Measurements from ENCODE around the gene RARG.

The RARG gene

DNA sequence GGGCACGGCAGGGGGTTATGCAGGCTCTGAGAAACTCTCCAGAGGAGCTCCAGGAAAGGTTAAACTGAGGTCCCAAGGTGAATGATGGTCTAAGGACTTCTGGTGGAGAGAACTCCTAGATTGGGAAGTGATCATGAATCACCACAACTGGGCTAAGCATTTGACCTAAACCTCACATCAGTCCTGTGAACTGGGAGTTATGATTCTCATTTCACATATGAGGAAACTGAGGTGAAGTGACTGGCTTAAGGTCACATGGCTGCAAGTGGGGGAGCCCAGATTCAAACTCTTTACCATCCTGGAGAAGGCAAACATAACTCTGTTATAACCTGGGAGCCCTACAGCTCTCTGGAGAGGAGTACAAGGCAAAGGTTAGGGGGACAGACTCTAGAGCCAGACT lies 4.2 kb downstream of the RARG start:
- no peak overlapping the region for H3K4me3 ChIP-seq (ENCODE audit: low read depth, low read length)
- TF ChIP-seq, protein P1, sequence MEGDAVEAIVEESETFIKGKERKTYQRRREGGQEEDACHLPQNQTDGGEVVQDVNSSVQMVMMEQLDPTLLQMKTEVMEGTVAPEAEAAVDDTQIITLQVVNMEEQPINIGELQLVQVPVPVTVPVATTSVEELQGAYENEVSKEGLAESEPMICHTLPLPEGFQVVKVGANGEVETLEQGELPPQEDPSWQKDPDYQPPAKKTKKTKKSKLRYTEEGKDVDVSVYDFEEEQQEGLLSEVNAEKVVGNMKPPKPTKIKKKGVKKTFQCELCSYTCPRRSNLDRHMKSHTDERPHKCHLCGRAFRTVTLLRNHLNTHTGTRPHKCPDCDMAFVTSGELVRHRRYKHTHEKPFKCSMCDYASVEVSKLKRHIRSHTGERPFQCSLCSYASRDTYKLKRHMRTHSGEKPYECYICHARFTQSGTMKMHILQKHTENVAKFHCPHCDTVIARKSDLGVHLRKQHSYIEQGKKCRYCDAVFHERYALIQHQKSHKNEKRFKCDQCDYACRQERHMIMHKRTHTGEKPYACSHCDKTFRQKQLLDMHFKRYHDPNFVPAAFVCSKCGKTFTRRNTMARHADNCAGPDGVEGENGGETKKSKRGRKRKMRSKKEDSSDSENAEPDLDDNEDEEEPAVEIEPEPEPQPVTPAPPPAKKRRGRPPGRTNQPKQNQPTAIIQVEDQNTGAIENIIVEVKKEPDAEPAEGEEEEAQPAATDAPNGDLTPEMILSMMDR (IDR thresholded peaks at IDR 0.05; ENCODE audit: insufficient read depth, low read depth, low read length, missing control alignments), result no peak
- DNase-seq (ENCODE audit: low read depth), result no peak

DNA sequence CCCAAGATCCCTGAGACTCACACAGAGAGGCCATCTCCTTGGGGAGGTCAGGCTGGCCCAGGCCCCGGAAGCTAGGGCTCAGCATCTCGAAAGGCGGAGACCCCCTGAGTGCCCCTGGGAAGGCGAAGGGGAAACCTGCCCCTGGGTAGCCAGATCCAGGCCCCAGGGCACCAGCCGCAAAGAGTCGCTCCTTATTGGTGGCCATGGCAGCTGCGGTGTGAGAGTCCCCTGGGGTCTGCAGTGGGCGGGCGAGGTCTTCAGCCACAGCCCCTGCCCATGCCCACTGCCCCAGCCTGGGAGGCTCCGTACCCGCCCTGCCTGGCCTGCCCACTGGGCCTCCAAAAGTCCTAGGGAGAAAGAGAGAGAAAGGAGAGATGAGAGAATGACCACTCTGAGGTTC lies 4.7 kb downstream of the RARG start:
- no peak for DNase-seq (ENCODE audit: low read depth)
- no peak overlapping the region for H3K4me3 ChIP-seq (ENCODE audit: low read depth, low read length)
- TF ChIP-seq, protein P1 (IDR thresholded peaks at IDR 0.05; ENCODE audit: insufficient read depth, low read depth, low read length, missing control alignments), result no peak

DNA sequence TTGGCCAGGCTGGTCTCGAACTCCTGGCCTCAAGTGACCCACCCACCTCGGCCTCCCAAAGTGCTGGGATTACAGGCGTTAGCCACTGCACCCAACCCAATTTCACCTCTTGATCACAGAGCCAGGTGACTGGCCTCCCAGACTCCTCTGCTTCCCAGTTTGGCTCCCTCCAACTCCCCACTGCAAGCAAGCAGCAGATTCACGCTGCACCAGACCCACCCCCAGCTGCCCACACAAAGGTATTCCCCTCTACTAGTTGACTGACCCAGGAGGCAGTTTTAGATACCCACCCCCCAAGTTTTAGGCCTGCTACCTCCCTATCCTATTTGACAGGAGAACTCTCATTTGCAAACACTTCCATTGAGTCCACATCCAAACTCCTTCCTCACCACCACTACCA lies 5.2 kb downstream of the RARG start:
- no peak for DNase-seq (ENCODE audit: low read depth)

DNA sequence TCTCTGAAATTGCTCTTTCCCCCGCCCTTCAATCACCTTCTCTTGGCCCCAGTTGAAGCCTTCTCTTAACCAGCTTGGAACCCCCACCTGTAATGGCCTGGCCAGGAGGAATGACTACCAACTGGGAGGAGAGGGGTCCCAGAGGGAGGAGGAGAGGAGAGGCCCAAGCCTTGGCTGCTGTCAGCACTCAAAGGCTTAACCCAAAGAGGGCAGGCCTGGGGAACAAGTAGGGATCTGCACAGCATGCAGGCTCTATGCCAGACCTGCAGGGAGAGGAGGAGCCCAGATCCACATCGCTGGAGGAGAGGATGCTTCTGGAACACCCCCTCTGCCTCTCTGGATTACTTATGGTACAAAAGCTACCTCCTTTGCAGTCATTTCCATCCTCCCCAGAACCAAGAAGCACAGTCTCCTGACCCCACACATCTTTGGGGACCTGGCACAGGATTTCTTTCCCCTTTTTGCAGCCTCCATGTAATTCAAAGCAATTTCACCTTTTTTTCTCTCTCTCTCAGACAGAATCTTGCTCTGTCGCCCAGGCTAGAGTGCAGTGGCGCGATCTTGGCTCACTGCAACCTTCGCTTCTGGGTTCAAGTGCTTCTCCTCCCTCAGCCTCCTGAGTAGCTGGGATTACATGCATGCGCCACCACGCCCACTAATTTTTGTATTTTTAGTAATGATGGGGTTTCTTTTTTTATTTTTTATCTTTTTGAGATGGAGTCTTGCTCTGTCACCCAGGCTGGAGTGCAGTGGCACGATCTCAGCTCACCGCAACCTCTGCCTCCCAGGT lies 6.2 kb downstream of the RARG start:
- H3K4me3 ChIP-seq (ENCODE audit: low read depth, low read length), result no peak overlapping the region
- TF ChIP-seq, protein P1 (IDR thresholded peaks at IDR 0.05; ENCODE audit: insufficient read depth, low read depth, low read length, missing control alignments), result no peak

More for the DNA sequence above, 5.2 kb downstream of the RARG start:
- TF ChIP-seq, protein P1 (IDR thresholded peaks at IDR 0.05; ENCODE audit: insufficient read depth, low read depth, low read length, missing control alignments), result no peak
- no peak overlapping the region for H3K4me3 ChIP-seq (ENCODE audit: low read depth, low read length)

DNA sequence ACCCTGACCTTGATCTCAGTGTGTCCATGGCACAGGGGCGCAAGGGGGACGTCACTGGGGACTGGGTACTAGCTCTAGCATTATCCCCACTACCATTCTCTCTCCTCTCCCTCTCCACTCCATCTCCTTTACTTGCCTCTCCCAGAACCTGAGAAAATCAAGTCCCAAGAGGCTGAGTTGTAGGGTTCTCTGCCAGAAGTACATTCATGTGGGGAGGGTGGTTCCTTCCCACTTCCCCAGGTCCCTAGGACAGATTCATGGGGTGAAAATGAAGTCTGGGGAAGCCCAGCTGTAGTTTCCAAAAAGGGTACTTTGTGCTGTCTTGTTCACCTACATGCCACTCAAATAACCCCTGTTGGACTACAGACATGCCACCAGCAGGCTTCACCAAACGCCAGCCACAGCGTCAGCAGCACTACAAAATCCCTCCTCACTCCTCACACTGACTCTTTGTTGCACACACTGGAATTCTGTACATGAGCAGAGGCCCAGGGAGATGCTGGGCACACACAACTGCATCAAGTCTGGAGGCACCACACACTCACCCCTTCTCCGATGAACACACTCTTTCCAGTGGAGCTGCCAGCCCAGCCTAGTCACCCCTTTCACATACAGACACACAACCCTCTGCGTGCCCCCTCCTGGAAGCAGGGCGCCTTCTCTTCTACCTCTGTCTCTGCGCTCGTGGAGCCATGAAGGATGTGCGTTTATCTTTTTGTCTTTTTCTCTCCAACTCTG lies 6.9 kb downstream of the RARG start:
- H3K4me3 ChIP-seq (ENCODE audit: low read depth, low read length), result no peak overlapping the region
- TF ChIP-seq, protein P1 (IDR thresholded peaks at IDR 0.05; ENCODE audit: insufficient read depth, low read depth, low read length, missing control alignments), result no peak
- no peak for DNase-seq (ENCODE audit: low read depth)

More for the DNA sequence above, 6.2 kb downstream of the RARG start:
- DNase-seq (ENCODE audit: low read depth), result no peak

DNA sequence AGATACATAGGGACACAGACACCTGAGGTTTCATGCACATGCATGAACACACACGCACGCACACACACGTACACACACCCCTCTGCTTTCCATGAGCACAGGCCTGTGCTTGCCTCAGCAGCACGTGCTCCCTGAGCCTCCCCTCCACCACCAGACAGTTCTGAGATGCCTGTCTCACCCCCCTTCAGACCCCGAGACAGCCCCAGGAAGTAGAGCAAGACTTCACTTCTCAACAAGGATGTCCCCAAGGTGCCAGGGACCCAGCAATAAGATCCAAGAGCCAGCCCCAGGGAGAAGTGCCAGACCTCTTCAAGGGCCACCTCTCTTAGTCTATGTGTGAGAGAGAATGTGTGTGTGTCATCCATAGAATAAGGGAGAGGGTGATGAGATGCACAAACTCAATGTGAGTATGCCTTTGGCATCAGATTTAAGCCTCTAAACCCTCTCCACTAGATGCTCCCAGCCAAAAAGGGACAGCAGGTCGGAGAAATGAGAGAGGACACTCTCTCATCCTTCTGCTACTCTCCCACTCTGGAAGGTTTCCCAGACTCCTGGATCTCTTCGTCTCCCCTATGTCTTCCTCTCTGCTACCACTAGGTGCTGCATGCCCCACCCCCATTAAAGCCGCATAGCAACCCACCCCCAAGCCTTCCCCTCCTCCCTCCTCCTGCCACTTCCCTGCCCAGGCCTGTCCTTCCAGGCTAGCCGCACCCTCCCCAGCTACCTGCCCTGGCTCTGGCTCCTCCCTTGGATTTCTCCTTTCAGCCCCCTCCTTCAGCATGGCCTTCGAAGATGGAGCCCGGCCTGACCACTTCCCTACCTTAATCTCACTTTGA lies 7.7 kb downstream of the RARG start:
- no peak for DNase-seq (ENCODE audit: low read depth)

More for the DNA sequence above, 7.7 kb downstream of the RARG start:
- TF ChIP-seq, protein P1 (IDR thresholded peaks at IDR 0.05; ENCODE audit: insufficient read depth, low read depth, low read length, missing control alignments), result no peak
- no peak overlapping the region for H3K4me3 ChIP-seq (ENCODE audit: low read depth, low read length)

Data from GM12865 (cell line).